GM11168 (cell line): ENCODE data around the gene KRT2.

ENCODE experiments used
- in situ Hi-C: fragments of 300-500 bp; cut with MboI; formaldehyde crosslinking; loops from one replicate; pipeline ENCODE4 v1.12.0; 2022; ENCODE audit warnings: low sequenced_read_pairs; ENCODE audit not compliant: unreplicated experiment

The KRT2 gene

GRCh38 chr12:52645982-52646381 lies 6.0 kb downstream of the KRT2 start:
- in situ Hi-C loops: no loop called here

DNA sequence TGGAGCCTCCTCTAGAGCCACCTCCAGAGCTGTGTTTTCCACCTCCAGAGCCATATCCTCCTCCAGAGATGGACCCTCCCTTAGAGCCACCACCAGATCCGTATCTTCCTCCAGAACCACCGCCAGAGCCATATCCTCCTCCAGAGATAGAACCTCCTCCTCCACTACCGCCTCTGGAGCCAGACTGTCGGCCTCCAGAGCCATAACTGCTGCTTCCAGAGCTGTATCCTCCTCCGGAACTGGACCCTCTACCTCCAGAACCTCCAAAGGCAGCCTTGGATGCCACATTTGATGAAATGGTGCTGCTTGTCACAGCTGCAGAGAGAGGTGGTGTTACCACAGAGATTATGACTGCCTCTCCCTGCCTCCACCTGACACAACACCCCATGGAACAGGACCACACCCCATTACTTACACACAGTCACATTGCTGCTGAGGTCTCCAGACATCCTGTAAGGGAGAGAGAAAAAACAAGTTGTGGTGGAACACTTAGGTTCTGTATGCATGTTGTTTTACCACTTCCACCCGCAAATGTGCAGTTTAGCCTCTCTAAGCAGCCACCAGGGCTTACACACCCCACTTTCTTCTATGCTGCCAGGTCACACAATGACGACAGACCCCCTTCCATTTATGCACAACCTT lies 6.8 kb downstream of the KRT2 start:
- in situ Hi-C loops: no loop called here

GRCh38 chr12:52644078-52644415 lies 8.0 kb downstream of the KRT2 start:
- in situ Hi-C loops: no loop called here

DNA sequence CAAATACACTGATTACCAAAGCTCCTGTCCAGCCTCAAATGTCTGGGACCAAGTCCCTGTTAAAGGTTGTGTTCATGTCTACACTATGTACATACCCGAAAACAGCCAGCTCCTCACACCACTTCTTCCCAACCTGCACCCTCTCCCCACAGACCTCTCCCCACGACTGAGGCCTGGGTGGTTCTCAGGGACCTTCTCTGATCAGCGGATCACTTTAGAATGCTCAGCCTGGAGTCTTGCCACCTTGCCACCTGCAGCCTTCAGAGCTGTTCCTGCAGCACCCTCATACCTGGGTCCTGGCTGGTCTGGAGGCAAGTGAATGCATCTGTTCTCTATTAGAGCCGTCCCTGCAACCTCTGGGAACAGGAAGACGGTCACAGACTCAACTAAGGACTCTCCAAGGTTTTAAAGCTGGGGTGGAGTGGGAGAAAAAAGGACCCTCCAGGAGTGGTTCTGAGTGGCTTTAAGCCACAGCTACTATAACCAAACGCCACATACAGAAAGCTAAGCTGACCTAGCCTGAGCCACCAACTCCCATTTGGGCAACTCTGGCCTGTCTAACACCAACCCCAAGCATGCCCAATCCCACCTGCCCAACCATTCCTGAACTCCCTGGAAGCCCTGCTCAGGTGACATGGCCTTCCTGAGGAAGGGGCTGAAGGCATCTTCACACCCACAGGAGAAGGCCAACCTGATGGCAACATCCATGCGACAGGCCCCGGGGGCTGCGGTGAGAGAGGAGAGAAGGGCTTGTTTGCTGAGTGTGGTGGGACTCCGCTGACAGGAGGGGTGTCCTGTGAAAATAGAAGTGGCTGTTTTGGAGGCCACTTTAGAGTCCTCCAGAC lies 8.6 kb downstream of the KRT2 start:
- in situ Hi-C loops: no loop called here

DNA sequence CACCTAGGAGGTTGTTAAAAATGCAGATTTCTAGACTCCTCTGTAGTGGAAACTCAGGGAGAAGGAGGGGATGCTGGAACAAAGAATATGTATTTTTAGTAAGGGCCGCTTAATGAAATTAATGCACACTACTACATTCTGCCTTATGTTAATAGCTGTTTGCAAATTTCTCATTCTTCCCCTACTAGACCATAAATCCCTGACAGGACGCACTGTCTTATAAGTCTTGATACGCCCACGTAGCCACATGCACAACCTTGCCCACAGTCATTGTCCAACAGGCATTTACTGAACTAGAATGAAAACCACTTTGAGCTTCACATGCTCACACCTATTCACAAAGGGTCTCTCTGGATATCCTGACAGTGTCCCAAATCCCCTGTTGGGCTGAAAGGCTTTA lies 10.5 kb downstream of the KRT2 start:
- in situ Hi-C loops: no loop called here

- in situ Hi-C loops: no loop called here
Measured at GRCh38 chr12:52637299-52637698, 14.7 kb downstream of the KRT2 start.

DNA sequence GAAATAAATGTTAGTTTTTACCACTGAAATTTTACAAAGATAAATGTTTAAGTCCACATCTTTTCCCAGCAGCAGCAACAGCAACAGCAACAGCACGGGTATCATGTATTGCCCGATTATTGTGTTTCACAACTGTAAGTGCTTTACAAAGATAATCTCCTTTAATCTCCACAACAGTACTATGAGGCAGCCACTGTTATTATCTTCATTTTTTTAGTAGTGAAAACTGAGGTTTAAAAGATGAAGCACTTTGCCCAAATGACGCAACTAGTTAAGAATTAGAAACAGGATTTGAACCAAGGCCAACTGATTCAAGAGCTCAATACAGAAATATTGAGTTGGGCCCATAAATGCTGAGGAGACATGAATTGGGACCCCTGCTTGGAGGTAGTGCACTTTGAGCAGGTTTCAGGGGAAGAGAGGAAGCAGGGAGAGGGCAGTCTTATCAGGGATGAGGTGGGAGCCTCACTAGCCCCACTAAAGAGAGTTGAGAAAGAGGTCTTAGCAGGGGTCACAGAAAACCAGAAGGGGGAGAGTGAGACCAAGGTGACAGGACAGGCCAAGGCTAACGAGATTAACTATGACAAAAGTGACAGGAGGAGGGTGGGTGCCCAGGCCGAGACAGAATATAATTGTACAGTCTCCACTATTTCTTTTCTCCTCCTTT lies 15.3 kb downstream of the KRT2 start:
- in situ Hi-C loops: no loop called here

- in situ Hi-C loops: no loop called here
Measured at GRCh38 chr12:52636189-52636588, 15.8 kb downstream of the KRT2 start.

GRCh38 chr12:52634266-52635056 lies 17.6 kb downstream of the KRT2 start:
- in situ Hi-C loops: no loop called here

DNA sequence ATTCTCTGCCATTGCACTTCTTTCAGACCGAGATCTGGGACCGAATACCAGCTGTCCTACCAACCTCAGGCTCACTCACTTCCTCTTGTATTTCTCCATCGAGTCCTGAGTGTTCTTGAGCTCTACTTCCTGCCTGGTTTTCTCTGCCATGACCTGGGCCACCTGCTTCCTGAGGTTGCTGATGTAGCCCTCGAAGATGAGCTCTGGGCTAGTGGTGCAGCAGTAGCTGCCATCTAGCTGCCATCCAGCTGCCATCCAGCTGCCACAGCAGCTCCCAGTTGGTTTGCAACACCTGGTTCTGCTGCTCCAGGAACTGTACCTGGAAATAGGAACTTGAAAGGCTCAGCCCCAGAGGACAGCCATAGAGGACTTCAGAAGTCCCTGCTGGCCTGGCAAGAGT lies 18.6 kb downstream of the KRT2 start:
- in situ Hi-C loops: no loop called here

DNA sequence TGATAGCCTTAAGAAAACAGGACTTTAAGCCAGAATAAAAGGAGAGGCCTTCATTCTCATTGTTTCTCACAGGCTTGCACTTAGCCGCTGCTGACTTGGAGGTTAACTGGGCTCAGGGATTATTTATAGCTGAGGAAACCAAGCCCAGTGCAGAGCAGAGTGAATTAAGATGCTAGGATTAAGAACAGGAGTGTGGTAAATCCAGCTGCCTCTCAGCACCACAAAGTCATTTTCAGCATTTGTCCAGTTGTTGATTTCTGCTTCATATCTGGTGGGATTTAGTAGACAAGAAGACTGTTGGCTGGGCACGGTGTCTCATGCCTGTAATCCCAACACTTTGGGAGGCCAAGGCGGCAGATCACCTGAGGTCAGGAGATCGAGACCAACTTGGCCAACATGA lies 19.4 kb downstream of the KRT2 start:
- in situ Hi-C loops: no loop called here

- in situ Hi-C loops: no loop called here
Measured at GRCh38 chr12:52631676-52632459, 20.1 kb downstream of the KRT2 start.

DNA sequence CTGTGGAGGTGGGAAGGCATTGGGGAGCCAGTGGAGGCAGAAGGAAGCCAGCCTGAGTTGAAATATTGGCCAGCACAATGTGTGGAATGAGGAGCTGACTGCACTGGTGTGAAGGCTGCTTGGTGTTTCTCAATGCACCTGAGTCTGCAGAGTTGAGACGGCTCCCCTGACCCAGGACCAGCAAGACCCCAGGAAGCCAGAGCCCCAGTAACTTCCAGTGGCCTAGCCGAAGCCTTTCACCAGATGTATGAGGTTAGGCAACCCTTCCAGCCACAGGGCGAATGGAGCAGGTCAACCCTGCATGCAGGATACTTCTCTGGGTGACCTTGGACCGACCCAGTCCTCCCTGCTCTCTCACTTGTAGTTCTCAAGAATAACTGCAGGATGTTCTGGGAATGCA lies 20.7 kb downstream of the KRT2 start:
- in situ Hi-C loops: no loop called here

GRCh38 chr12:52630599-52631200 lies 21.3 kb downstream of the KRT2 start:
- in situ Hi-C loops: no loop called here

DNA sequence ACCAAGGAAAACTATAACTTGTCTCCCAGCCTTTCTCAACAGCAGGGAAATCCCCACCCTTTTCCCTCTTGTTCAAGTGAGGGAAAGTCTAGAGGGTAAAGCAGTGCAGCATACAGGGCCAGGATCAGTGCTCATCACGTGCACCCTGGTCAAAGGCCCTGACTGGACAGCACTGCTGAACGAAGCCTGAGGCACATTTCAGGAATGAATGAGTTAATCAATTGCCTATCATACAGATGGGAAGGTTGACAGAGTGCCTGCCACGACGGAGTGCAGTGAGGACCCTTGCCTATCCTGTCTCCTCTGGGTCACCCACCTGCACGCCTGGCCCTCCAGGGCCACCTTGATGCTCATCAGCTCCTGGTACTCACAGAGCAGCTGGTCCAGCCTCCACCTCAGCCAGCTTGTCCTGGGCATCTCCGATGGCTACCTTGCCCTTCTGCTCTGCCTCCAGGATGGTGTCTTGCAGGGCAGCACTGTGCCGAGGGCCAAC lies 22.0 kb downstream of the KRT2 start:
- in situ Hi-C loops: no loop called here

DNA sequence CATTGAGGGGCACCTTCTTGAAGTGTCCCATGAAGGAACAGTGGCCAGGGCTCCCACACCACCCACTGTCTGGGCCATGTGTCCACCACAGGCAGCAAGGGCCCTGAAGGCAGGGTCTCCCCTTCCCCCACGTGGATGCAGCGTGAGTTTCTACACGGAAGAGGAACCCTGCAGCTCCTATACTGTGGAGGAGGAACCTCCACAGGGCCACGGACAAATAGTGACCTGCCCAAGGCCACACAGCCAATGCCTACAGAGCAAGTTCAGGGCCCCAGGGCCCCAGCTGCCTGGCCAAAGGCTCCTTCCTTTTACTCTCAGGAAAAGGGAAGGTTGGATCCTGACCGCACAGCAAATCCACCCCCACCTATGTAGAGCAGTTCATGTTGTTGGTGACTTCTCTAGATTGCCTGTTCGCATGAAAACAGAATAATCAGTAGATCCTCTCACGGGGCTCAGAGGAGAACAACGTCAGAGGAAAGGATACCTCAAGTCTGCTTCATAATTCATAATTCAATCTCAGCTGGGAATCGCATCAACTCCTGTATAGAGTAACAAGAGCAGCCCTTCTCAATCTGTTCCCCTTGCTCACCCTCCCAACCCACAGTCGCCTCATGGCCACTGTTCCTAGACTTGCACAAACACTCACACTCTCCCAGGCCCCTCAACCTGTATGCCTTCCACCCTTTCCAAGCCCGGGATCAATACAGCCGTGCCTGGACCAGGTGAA lies 22.6 kb downstream of the KRT2 start:
- in situ Hi-C loops: no loop called here

- in situ Hi-C loops: no loop called here
Measured at GRCh38 chr12:52628841-52629240, 23.2 kb downstream of the KRT2 start.

GRCh38 chr12:52628111-52628507 lies 23.9 kb downstream of the KRT2 start:
- in situ Hi-C loops: no loop called here
